ENCODE data around the gene STAB2.

Gene STAB2

GRCh38 chr12:103748875-103749274 is 161.8 kb downstream of the STAB2 start:
- TF ChIP-seq ZNF274 (IDR thresholded peaks at IDR 0.05; ENCODE audit: low read depth, low read length) = no peak
- no peak overlapping the region for H3K4me3 ChIP-seq (ENCODE audit: low read length)

GRCh38 chr12:103751171-103751570 is 164.1 kb downstream of the STAB2 start:
- TF ChIP-seq ZNF274 (IDR thresholded peaks at IDR 0.05; ENCODE audit: low read depth, low read length) = no peak
- no peak overlapping the region for H3K4me3 ChIP-seq (ENCODE audit: low read length)

GRCh38 chr12:103751600-103751999 is 164.5 kb downstream of the STAB2 start:
- no peak for TF ChIP-seq ZNF274 (IDR thresholded peaks at IDR 0.05; ENCODE audit: low read depth, low read length)
- no peak overlapping the region for H3K4me3 ChIP-seq (ENCODE audit: low read length)

GRCh38 chr12:103755425-103755824 is 168.4 kb downstream of the STAB2 start:
- no peak for TF ChIP-seq ZNF274 (IDR thresholded peaks at IDR 0.05; ENCODE audit: low read depth, low read length)
- H3K4me3 ChIP-seq (ENCODE audit: low read length) = no peak overlapping the region

- H3K4me3 ChIP-seq (ENCODE audit: low read length) = no peak overlapping the region
- TF ChIP-seq ZNF274 (IDR thresholded peaks at IDR 0.05; ENCODE audit: low read depth, low read length) = no peak
Measured at GRCh38 chr12:103756443-103756842, 169.4 kb downstream of the STAB2 start.

GRCh38 chr12:103757248-103757647 is 170.2 kb downstream of the STAB2 start:
- TF ChIP-seq ZNF274 (IDR thresholded peaks at IDR 0.05; ENCODE audit: low read depth, low read length) = no peak

GRCh38 chr12:103758310-103759089 is 171.4 kb downstream of the STAB2 start:
- TF ChIP-seq ZNF274 (IDR thresholded peaks at IDR 0.05; ENCODE audit: low read depth, low read length) = no peak
- no peak overlapping the region for H3K4me3 ChIP-seq (ENCODE audit: low read length)

More at GRCh38 chr12:103757248-103757647, 170.2 kb downstream of the STAB2 start:
- no peak overlapping the region for H3K4me3 ChIP-seq (ENCODE audit: low read length)

- no peak for TF ChIP-seq ZNF274 (IDR thresholded peaks at IDR 0.05; ENCODE audit: low read depth, low read length)
- H3K4me3 ChIP-seq (ENCODE audit: low read length) = no peak overlapping the region
Measured at GRCh38 chr12:103762473-103762872, 175.4 kb downstream of the STAB2 start.

- no peak for TF ChIP-seq ZNF274 (IDR thresholded peaks at IDR 0.05; ENCODE audit: low read depth, low read length)
- H3K4me3 ChIP-seq (ENCODE audit: low read length) = no peak overlapping the region
Measured at GRCh38 chr12:103765322-103765721, 178.2 kb downstream of the STAB2 start.

- H3K4me3 ChIP-seq (ENCODE audit: low read length) = no peak overlapping the region
- TF ChIP-seq ZNF274 (IDR thresholded peaks at IDR 0.05; ENCODE audit: low read depth, low read length) = no peak
Measured at GRCh38 chr12:103766028-103766427, 179.0 kb downstream of the STAB2 start.

GRCh38 chr12:103768467-103769123 is 181.5 kb downstream of the STAB2 start:
- TF ChIP-seq ZNF274 (IDR thresholded peaks at IDR 0.05; ENCODE audit: low read depth, low read length) = no peak
- H3K4me3 ChIP-seq (ENCODE audit: low read length) = no peak overlapping the region

GRCh38 chr12:103769240-103769945 is 182.3 kb downstream of the STAB2 start:
- TF ChIP-seq ZNF274 (IDR thresholded peaks at IDR 0.05; ENCODE audit: low read depth, low read length) = no peak
- H3K4me3 ChIP-seq (ENCODE audit: low read length) = no peak overlapping the region

GRCh38 chr12:103771466-103771865 is 184.4 kb downstream of the STAB2 start:
- no peak for TF ChIP-seq ZNF274 (IDR thresholded peaks at IDR 0.05; ENCODE audit: low read depth, low read length)

GRCh38 chr12:103772367-103773108 is 185.5 kb downstream of the STAB2 start:
- TF ChIP-seq ZNF274 (IDR thresholded peaks at IDR 0.05; ENCODE audit: low read depth, low read length) = no peak
- H3K4me3 ChIP-seq (ENCODE audit: low read length) = no peak overlapping the region

More at GRCh38 chr12:103771466-103771865, 184.4 kb downstream of the STAB2 start:
- H3K4me3 ChIP-seq (ENCODE audit: low read length) = no peak overlapping the region

Measured in GM08714 (cell line).